VCaP (cell line): Measurements from ENCODE around the gene UNC45B.

ENCODE experiments used
- H3K27ac ChIP-seq: fragments of 450-650 bp; 2 replicates; pipeline ENCODE4 v1.5.1; 2017
- CTCF ChIP-seq: fragments of 450-650 bp; conservative IDR thresholded peaks from 2 replicates; pipeline ENCODE4 v1.5.1; 2017; ENCODE audit warnings: mild to moderate bottlenecking, moderate library complexity

UNC45B gene

GRCh38 chr17:35155246-35155645 lies 7.6 kb downstream of the UNC45B start:
- TF ChIP-seq CTCF: no peak
- H3K27ac ChIP-seq: no peak overlapping the region

- no peak overlapping the region for H3K27ac ChIP-seq
- TF ChIP-seq CTCF: no peak
These were observed 12.3 kb downstream of the UNC45B start for GRCh38 chr17:35159940-35160339.

DNA sequence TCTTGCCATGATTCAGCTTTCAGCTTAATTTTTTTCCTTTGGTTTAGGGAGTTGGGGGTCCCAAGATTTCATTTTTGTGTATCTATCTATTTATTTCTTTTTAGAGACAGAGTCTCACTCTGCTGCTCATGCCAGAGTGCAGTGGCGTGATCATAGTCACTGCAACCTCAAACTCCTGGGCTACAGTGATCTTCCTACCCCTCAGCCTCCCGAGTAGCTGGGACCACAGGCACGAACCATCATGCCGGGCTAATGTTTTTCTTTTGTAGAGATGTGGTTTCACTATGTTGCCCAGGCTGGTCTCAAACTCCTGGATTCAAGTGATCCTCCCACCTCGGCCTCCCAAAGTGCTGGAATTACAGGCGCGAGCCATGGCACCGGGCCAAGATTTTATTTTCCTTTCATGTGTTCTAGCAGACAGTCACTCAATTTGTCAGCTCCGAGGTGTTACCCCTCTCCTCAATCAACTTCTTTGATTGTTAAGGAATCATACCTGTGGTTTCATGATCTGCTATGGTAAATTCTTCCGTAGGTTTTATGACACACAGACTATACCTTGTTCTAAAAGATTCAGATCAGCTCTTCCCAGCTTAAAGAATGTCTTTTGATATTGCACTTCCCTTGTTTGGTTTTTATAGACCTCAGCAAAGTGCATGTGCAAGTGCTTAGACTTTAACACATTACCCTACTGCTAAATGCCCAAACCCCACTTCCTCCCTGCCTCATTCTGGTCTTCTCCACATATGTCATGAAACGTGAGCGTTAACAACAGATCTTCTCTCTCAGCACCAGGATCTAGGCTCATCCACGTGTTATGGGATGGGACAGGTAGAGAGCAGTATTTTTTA lies 13.0 kb downstream of the UNC45B start:
- no peak overlapping the region for H3K27ac ChIP-seq
- TF ChIP-seq CTCF: no peak

DNA sequence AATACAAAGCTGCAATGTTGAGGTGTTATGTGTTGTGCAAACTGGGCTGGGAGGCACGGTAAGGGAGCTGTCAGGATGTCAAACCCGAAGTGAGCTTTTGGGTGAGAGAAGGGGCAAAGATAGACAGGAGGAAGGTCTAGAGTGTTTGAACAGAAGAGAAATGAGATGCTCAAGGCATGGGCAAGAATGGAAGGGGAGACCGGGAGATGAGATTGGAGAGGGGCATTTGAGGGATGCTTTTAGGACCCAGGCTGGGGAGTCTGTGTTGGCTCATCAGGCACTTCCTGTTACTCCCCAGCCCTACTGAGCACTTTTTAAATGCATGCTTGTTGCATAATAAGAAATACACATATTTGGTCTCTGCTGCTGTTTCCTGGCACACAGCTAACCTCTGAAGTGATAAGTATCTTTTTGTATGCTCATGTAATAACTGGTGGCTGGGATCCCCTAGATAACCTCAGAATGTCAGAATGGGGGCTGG lies 13.7 kb downstream of the UNC45B start:
- no peak for TF ChIP-seq CTCF
- no peak overlapping the region for H3K27ac ChIP-seq

DNA sequence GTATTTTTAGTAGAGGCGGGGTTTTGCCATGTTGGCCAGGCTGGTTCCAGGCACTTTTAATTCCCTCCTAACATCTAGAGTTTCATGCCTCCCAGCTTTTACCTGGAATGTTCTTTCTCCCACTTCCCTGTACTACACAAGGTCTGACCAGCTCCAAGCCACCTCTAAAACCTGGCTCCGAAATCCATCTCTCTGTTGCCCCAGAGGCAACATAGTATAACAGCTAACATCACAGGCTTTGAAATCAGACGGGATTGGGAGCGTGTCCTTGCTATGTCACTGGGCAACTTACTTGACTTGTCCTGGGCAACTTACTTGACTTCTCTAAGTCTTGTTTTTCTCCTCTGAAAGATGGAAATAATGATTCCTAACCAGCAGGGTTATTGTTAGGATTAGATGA lies 15.1 kb downstream of the UNC45B start:
- no peak for TF ChIP-seq CTCF
- no peak overlapping the region for H3K27ac ChIP-seq

DNA sequence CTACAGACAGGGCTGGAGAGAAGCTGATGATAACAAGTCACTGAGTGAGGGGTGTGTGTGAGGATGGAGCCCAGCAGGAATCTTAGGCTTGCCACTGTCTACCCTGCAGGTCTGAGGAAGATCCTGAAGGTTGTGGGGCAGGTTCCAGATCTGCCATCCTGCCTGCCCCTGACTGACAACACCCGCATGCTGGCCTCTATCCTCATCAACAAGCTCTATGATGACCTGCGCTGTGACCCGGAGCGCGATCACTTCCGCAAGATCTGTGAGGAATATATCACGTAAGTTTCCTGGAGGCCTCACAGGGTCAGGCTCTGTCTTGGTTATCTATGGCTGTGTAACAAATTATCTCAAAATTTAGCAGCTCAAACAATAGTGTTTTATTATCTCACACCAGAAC lies 16.3 kb downstream of the UNC45B start:
- no peak for TF ChIP-seq CTCF

GRCh38 chr17:35164716-35165115 lies 17.1 kb downstream of the UNC45B start:
- TF ChIP-seq CTCF: no peak

More for the DNA sequence above, 16.3 kb downstream of the UNC45B start:
- H3K27ac ChIP-seq: no peak overlapping the region

More at GRCh38 chr17:35164716-35165115, 17.1 kb downstream of the UNC45B start:
- no peak overlapping the region for H3K27ac ChIP-seq
